ENCODE measurements around the gene RPL13.

Gene RPL13

DNA sequence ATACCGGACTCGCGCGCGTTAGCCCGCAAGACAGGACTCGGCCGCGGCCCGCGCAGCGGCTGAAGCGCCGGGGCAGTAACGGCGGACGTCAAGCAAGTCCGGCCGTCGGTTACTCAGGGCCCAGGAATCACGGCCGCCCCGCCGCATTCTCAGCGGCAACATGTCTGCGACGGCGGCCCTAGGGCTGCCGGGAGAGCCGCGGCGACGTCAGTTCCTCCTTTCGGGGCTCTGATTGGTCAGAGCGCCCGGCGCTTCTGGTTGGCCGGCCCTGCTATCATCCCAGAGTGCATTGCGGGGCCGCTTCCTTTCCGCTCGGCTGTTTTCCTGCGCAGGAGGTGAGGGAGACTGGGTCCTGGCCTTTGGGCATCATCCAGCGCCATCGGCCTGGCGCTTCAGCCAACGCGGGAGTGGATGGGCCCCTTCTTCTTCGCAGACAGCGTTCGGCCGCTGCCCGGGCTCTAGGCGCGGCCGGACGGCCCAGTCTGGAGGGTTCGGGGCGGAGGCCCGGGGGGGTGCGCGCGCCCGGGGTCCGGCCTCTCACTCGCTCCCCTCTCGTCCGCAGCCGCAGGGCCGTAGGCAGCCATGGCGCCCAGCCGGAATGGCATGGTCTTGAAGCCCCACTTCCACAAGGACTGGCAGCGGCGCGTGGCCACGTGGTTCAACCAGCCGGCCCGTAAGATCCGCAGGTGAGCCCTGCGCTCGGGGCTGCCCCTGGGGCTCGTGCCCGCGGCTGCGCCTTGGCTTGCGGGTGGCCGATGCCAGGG is at the start of gene RPL13:
TSS of gene RPL13 (plus strand) at position 305 of the 764 bp plus-strand sequence. CDS start at position 583, 278 bp downstream.
- peak; percentile 86 to 90 for DNase-seq (ENCODE audit: low read depth in 2 of 2)

DNA sequence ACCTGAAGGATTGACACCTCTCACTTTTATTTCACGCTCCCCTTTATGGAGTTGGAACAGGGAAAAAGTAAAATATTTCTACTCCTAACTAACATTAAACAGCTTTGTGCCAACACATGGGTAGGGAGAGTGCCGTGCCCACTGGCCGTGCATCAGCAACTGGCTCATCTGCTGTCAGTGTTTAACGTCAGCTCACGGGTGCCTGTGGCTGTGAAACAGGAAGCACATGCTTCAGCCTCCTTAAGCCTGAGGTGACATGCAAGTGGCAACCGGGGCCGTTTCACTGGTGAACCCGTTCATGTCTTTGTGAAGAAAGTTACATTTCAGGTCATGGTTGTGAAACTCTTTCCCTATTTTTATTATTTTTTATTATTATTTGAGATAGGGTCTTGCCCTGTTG is 49.1 kb upstream of the RPL13 start:
- DNase-seq (ENCODE audit: low read depth in 2 of 2): no peak

DNA sequence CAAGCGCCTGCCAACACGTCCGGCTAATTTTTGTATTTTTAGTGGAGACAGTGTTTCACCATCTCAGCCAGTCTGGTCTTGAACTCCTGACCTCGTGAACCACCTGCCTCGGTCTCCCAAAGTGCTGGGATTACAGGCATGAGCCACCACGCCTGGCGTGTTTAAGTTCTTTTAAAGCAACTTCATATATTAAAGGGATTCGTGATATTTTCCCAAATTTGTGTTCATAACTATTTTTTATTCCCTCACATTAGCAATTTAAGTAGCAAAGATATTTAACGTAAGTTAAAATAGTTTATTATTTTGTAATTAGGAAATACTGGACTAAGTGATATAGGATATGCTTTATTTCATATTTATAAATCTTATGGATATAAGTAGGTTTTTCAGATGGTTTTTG is 48.0 kb upstream of the RPL13 start:
- DNase-seq (ENCODE audit: low read depth in 2 of 2): no peak

DNA sequence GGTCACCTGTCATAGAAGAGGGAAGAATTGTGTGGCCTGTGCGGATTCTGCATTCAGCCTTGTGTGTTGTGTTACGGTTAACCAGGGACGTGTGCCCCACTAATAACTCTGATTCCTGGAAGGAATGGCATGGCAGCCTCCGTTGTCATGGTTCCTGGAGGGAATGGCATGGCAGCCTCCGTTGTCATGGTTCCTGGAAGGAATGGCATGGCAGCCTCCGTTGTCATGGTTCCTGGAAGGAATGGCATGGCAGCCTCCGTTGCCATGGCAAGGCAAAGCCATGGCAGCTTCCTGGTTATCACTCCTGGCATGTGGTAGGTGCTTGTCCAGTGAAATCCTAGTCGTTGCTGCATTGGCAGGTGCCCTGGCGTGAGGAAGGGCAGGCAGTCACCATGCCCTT is 43.4 kb upstream of the RPL13 start:
- no peak for DNase-seq (ENCODE audit: low read depth in 2 of 2)

DNA sequence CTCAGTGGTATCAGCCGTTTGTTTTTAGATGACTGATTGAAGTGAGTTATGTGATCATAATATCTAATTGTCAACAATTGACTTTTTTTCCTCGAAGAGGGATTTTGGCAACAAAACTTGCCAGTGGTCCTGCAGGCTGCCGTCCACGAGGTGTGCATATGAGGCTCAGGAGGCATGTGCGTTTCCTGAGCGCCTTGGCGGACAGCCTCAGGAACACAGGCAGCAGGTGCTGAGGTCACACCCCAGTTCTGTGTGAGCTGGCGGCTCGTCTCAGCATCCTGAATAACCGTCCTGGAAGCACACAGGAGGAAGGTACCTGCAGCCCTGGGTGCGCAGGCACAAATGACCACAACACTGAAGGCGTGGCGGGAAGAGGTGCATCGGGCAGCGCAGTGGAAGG is 40.6 kb upstream of the RPL13 start:
- DNase-seq (ENCODE audit: low read depth in 2 of 2): no peak

DNA sequence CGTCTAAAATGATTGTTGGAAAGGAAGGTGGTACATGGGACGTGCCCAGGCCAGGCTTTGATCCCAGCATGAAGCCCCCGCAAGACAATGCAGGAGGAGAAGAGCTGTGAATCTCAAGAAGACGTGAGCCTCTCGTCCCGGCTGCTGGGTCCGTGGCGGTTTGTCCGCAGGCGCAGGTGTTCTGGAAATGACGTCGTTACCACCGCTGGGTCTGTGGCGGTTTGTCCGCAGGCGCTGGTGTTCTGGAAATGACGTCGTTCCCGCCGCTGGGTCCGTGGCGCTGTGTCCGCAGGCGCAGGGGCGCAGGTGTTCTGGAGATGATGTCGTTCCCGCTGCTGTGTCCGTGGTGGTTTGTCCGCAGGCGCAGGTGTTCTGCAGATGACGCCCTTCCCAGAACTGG is 38.2 kb upstream of the RPL13 start:
- DNase-seq (ENCODE audit: low read depth in 2 of 2): no peak

DNA sequence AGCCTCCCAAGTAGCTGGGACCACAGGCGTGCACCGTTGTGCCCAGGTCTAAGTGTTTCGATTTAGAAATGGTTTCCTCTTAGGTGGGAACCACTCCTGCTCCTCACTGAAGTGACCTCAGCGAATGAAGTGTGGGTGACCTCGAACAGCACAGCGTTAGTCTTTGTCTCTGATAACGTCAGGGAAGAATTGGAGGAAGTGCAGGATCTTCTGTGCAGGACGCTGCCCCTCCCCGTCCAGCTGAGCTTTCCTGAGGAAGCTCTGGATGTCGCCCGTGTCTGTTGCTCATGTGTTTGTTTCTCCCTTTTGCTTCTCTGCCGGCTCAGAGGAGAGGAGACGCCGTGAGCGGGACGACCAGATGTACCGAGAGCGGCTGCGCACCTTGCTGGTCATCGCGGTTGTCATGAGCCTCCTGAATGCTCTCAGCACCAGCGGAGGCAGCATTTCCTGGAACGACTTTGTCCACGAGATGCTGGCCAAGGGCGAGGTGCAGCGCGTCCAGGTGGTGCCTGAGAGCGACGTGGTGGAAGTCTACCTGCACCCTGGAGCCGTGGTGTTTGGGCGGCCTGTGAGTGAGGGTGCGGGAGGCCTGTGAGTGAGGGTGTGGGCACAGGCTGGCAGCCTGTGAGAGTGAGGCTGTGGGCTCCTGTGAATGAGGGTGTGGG is 36.7 kb upstream of the RPL13 start:
- DNase-seq (ENCODE audit: low read depth in 2 of 2): no peak

DNA sequence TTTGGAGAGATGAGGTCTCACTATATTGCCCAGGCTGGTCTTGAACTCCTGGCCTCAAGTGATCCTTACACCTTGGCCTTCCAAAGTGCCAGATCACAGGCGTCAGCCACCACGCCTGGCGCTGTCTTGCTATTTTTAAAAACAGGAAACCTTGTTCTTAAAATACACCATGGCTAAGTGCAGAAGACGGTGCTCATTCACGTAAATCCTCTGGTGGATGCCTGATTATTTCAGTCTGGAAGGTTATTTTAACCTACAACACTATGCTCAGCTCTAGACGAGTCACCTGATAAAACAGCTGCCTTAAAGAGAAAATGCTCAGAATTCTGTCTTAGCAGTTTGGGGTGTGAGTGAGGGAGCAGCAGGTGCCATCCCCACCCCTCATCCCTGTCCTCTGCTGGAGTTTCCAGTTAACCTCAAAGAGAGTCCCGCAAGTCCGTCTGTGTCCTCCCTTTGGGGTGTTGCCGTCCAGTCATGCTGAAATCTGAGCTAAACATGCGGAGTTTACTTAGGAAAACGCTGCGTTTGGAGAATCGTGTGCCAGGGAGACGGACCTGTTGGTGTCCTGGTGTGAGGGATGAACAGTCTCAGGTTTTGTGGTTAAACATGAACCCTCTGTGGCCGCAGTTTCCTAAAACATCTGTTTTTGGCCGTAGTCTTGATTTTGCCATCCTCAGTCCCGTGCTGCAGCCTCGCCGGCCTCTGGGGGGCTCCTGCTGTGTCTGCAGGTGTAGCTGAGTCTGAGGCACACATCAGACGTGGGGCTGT is 35.2 kb upstream of the RPL13 start:
- no peak for DNase-seq (ENCODE audit: low read depth in 2 of 2)

DNA sequence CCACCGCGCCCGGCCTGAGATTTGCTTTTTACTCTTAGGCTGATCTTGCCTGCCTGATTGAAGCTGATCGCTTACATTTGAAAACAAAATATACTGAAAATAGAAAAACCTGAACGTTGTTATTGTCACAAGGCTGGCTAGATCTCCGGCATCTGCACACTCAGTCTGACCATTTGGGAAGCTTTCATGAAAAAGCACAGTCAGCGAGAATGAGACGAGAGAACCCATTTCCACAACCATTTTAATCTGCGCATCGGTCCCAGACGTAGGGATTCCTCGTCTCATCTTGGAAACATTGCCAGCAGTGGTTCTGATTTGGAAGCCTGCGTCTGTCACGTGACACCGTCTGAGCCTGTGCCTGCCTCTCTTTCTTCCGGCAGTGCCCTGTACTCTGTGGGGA is 31.4 kb upstream of the RPL13 start:
- DNase-seq (ENCODE audit: low read depth in 2 of 2): no peak

DNA sequence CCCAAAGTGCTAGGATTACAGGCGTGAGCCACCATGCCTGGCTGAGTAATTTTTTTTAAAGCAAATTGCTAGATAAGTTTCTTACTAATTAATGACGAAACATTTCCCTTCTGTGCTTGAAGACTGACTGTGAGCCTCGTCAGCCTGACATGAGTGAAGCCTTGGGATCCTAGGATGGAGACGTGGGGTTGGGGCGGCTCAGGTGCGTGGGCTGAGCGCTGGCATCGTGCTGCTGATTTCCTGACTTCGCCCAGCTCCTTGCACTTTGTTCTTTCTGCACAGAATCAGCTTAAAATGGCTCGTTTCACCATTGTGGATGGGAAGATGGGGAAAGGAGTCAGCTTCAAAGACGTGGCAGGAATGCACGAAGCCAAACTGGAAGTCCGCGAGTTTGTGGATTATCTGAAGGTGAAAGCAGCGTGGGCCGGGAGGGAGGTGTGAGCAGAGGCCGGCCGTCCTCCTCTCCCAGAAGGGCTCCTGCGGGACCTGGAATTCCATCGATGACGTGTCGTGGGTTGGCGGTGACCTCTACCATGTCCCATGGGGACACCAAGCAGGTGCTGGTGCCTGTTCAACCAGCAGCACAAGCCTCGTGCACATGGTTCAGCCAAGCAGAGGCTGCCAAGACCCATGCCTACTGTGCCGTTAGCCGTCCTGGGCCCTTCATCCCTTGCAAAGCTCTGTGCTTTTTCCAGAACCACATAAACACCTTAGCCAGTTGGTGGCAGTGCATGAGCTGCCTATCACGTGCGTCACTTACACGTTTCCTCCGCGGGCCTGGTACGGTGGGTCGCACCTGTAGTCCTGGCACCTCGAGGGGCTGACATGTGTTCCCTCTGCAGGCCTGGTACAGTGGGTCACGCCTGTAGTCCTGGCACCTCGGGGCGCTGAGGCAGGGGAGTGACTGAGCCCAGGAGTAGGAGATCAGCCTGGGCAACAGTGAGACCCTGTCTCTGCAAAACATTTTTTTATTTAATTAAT is 29.8 kb upstream of the RPL13 start:
- no peak for DNase-seq (ENCODE audit: low read depth in 2 of 2)

DNA sequence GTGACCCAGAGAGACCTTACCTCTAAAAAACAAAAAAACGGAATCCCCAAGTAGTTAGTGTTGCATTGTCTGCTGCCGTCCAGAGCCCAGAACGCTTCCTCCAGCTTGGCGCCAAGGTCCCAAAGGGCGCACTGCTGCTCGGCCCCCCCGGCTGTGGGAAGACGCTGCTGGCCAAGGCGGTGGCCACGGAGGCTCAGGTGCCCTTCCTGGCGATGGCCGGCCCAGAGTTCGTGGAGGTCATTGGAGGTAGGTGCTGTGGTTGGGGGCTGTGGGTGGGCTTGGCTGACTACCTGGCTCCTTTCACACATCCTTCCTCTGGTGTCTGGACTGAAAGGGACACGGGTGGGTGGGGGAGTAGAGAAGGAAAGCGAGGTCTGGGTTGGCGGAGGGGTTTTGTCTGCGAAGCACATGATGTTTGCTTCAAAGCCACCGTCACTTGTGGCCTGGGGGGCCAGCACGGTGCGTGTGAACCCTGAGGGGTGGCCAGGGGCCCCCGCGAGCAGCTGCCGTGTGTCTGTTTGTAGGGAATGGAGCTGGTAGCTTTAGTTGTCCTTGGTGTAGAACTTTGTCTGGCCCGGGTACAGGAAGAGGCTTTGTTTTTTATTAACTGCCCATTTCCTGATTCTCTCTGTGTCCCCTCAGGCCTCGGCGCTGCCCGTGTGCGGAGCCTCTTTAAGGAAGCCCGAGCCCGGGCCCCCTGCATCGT is 28.5 kb upstream of the RPL13 start:
- DNase-seq (ENCODE audit: low read depth in 2 of 2): no peak

DNA sequence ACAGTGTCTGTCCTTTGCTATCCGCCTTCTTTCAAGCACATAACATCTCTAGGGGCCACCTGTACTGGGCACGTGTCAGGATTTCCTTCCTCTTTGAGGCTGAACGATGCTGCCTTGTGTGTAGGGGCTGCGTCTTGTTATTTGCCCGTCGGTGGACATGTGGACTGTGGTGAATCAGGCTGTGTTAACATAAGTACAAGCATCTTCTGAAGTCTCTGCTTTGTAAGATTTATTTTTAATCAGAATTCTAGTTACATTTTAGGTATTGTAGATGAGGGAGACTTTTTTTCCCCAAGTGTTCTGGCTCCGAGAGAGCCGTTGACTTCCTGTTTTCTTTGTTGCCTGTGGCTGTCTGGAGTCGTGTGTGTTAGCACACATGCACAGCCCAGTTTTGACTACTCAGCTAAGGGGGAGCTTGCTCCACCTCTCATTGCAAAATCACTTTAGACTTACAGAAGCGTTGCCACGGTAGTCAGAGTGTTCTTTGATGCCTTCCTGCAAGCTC is 26.2 kb upstream of the RPL13 start:
- no peak for DNase-seq (ENCODE audit: low read depth in 2 of 2)

DNA sequence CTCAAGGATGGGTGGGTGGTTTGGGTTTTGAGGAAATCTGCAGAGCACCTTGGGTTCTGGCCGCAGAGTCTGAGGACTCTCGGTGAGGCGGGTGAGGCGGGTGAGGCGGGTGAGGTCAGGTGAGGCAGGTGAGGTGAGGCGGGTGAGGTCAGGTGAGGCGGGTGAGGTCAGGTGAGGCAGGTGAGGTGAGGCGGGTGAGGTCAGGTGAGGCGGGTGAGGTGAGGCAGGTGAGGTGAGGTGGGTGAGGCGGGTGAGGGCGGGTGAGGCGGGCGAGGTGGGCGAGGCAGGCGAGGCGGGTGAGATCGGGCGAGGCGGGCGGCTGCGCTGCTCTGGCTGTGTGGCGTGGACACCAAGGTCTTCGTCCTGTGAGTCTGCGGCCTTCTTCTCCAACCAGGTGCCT is 24.1 kb upstream of the RPL13 start:
- no peak for DNase-seq (ENCODE audit: low read depth in 2 of 2)

DNA sequence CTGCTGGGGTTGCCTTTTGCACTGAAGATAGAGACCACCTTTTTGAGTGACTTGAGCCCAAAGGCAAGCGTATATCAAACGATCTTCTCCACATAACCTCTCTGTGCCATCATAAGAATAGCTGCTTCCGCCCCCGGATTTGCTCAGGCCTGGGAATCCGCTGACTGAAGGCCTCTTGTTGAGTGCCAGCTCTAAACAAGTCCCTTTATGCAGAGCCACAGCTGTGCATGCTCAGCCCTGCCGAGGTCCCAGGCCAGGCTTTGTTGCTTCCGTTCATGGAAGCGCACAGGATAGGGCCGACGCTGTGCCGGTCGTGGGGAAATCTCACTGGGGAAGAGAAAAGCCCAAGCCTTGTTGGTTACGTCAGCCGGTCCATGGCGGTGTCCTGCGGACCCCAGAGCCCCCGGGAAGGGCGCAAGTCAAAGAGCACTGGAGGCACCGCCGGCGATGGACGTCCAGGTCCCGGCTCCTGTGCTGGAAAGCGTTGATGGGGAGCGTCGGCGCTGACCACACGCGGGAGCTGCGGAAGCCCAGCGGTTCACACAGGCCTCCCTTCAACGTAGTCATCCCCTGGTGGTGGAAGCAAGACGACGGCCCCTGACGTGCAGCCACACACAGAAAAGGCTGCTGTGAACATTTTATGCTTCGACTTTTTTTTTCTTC is 23.5 kb upstream of the RPL13 start:
- DNase-seq (ENCODE audit: low read depth in 2 of 2): no peak

DNA sequence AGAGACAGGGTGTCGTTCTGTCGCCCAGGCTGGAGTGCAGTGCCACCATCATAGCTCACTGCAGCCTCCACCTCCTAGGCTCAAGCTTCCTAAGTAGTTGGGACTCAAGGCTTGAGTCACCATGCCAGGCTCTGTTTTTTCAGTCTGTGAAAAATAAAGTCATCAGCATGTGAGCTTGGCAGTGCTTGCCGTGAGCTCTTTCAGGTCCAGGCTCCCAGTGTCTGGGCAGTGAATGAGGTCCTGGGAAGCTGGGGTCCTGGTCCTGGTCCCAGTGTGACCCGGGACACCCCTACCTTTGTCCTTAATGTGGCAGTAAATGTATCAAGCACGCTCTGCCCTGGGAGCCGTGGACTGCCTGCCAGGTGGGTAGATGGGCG is 22.9 kb upstream of the RPL13 start:
- DNase-seq (ENCODE audit: low read depth in 2 of 2): no peak

DNA sequence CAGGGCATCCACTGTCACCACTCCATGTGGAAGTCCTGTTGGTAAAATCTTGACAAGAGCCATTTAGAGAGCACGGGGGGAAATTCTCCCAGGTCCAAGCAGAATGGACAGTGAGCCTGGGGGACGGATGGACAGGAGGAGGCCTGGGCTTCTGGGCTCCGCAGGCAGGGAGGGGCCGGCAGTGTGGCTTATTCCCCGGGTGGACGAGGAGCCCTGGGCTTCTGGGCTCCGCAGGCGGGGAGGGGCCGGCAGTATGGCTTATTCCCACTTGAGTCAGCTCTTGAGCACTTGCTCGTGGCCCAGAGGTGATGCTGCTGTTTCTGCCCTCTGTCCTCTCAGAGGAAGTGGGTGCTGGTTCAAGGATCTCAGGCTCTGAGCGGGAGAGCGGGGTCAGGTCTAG is 22.2 kb upstream of the RPL13 start:
- DNase-seq (ENCODE audit: low read depth in 2 of 2): no peak

DNA sequence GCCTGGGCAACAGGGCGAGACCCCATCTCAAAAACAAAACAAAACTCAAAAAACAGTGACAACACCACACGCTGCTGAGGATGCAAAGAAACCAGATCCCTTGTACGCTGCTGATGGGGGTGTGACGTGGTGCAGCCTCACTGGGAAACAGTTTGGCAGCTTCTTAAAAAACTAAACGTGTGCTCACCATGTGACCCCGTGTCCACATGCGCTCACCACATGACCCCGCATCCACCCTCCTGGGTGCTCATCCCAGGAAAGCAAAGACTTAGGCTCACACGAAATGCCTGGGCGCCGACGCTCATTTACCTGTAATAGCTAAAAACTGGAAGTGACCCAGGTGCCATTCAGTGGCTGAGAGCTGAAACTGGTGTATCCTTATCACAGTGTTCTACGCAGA is 19.9 kb upstream of the RPL13 start:
- DNase-seq (ENCODE audit: low read depth in 2 of 2): no peak

DNA sequence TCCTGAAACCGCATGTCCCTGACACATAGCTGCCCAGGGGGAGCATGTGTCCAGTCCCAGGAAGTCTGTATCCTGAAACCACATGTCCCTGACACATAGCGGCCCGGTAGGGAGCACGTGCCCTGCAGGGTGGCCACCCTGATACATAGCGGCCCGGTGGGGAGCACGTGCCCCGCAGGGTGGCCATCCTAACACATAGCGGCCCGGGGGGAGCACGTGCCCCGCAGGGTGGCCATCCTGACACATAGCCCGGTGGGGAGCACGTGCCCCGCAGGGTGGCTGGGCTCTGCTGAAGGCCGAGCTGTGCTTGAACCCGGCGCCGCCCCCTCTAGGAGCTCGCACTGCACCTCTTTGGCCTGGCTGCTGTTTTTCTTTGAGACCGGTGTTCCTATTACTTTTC is 18.7 kb upstream of the RPL13 start:
- no peak for DNase-seq (ENCODE audit: low read depth in 2 of 2)

DNA sequence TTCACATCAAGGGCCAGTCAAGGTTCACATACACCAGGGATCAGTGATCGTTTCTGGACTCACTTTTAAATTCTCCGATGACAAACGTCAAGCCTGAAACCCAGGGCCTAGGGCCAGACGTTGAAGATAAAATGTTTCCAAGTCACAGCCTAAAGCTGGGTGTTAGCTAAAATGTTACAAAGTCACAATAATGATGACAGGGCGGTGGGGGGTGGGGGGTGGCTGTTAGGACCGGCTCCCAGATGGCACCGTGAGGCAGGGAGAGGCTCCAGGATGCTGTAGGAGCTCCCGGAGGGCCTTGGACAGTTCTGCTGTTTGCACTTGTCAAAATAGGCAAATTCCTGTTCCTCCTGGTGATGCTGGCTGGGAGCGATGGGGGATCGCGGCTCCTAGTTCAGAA is 16.4 kb upstream of the RPL13 start:
- DNase-seq (ENCODE audit: low read depth in 2 of 2): no peak

DNA sequence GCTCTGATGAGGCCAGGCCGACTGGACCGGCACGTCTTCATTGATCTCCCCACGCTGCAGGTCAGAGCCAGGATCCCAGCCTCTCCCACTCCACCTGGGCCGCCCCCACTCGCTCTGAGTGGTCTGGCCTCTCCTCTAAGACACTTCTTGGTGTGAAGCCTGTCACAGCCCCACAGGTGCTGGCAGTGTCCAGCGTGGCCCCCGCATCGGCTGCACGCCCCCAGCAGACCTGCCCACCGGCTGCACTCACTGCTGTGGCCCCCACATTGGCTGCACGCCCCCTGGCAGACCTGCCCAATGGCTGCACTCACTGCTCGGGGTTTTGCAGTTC is 15.8 kb upstream of the RPL13 start:
- DNase-seq (ENCODE audit: low read depth in 2 of 2): no peak
